Brain microvascular endothelial cell (primary cell): Measurements from ENCODE around the gene HEPN1.

Source experiments
- DNase-seq: peaks from one replicate; pipeline ENCODE4 v3.0.0-alpha.2; 2020
- H3K27ac ChIP-seq: fragments of 250-450 bp; sonication (Bioruptor Pico); 2 replicates; pipeline ENCODE4 v1.5.1; 2020; ENCODE audit warnings: mild to moderate bottlenecking, moderate library complexity
- H3K27me3 ChIP-seq: fragments of 250-450 bp; sonication (Bioruptor Pico); replicated peaks from 2 replicates; pipeline ENCODE4 v1.5.1; 2020; ENCODE audit warnings: mild to moderate bottlenecking
- H3K36me3 ChIP-seq: fragments of 250-450 bp; sonication (Bioruptor Pico); replicated peaks from 2 replicates; pipeline ENCODE4 v1.5.1; 2020; ENCODE audit warnings: mild to moderate bottlenecking
- H3K4me3 ChIP-seq: 2 replicates; pipeline ENCODE4 v1.5.1; 2011; ENCODE audit warnings: low read depth, mild to moderate bottlenecking, control low read depth, low read length, moderate library complexity
- CTCF ChIP-seq: IDR thresholded peaks from 2 replicates; pipeline ENCODE4 v1.5.1; 2011; ENCODE audit warnings: low read depth, mild to moderate bottlenecking, moderate library complexity, low read length, control low read depth, inconsistent platforms; ENCODE audit errors: missing control alignments
- in situ Hi-C: cut with HindIII; loops from 2 replicates; pipeline ENCODE4 v1.10.0; 2017; ENCODE audit warnings: low sequenced_read_pairs, low pct_ligation_motif_present

HEPN1 gene

GRCh38 chr11:124946735-124947141 is 27.7 kb downstream of the HEPN1 start:
- TF ChIP-seq CTCF: no peak
- DNase-seq: no peak
- in situ Hi-C loops: no loop called here
- Histone ChIP-seq H3K4me3 (no peak overlapping the region), H3K36me3 (no peaks in the 10 kb centered on the region), H3K27ac (no peak overlapping the region), H3K27me3 (no peaks in the 10 kb centered on the region)

- in situ Hi-C loops: loop anchor here (25.0 kb wide), 2 partner anchors 187 to 462 kb away; no protein-coding TSS in a partner anchor
- H3K4me3 ChIP-seq: no peak overlapping the region
- TF ChIP-seq CTCF: no peak
- no peak for DNase-seq
- H3K27ac ChIP-seq: no peak overlapping the region
- H3K36me3 ChIP-seq: no peaks in the 10 kb centered on the region
- H3K27me3 ChIP-seq: no peaks in the 10 kb centered on the region
Observed at GRCh38 chr11:124950601-124951330, 31.7 kb downstream of the HEPN1 start.

- H3K27ac ChIP-seq: no peak overlapping the region
- no peaks in the 10 kb centered on the region for H3K27me3 ChIP-seq
- no peak for TF ChIP-seq CTCF
- no peak for DNase-seq
- H3K4me3 ChIP-seq: no peak overlapping the region
- in situ Hi-C loops: loop anchor here (25.0 kb wide), 2 partner anchors 186 to 461 kb away; no protein-coding TSS in a partner anchor
- H3K36me3 ChIP-seq: no peaks in the 10 kb centered on the region
Observed at GRCh38 chr11:124951341-124951740, 32.3 kb downstream of the HEPN1 start.

- Histone ChIP-seq H3K4me3 (peak within 1 kb of the TSS; percentile 75), H3K27ac (peak within 1 kb of the TSS; percentile 71), H3K27me3 (no peaks in the 10 kb centered on the region), H3K36me3 (no peaks in the 10 kb centered on the region)
- peak; percentile 95 for DNase-seq
- no peak for TF ChIP-seq CTCF
- in situ Hi-C loops: loop anchor here (25.0 kb wide), 2 partner anchors 183 to 458 kb away; no protein-coding TSS in a partner anchor
Observed at GRCh38 chr11:124953753-124954589, 34.9 kb downstream of the HEPN1 start, which contains the start of gene CCDC15. CCDC15 (plus strand) TSS chr11:124954202; CDS start chr11:124954733, 531 bp downstream.

- in situ Hi-C loops: loop anchor here (25.0 kb wide), 2 partner anchors 183 to 458 kb away; no protein-coding TSS in a partner anchor
Observed at GRCh38 chr11:124954590-124954955, 35.5 kb downstream of the HEPN1 start.

More at GRCh38 chr11:124954590-124954955, 35.5 kb downstream of the HEPN1 start:
- no peak overlapping the region for H3K27ac ChIP-seq
- no peak for TF ChIP-seq CTCF
- H3K4me3 ChIP-seq: peak overlapping the region; percentile 75
- H3K27me3 ChIP-seq: no peaks in the 10 kb centered on the region
- no peaks in the 10 kb centered on the region for H3K36me3 ChIP-seq
- DNase-seq: no peak
